Measurements from ENCODE around the gene SMYD1.
"Not testable (repeated sequence)": the region's sequence is repeated elsewhere in the genome, so short reads cannot be mapped to it uniquely, and the experiment has no call there.

Gene SMYD1

GRCh38 chr2:88067598-88067997, at the start of gene SMYD1:
Gene SMYD1 (plus strand): TSS chr2:88067825. CDS start chr2:88067865, 40 bp downstream.
- DNase-seq: no peak

- not testable (repeated sequence) for DNase-seq
Measured at GRCh38 chr2:88018077-88018805, 49.4 kb upstream of the SMYD1 start.

GRCh38 chr2:88018909-88019308, 48.7 kb upstream of the SMYD1 start:
- DNase-seq: no peak

- DNase-seq: no peak
Measured at GRCh38 chr2:88019985-88020384, 47.6 kb upstream of the SMYD1 start.

GRCh38 chr2:88022669-88022921, 45.0 kb upstream of the SMYD1 start:
- no peak for DNase-seq

- no peak for DNase-seq
Measured at GRCh38 chr2:88024509-88024908, 43.1 kb upstream of the SMYD1 start.

- no peak for DNase-seq
Measured at GRCh38 chr2:88027697-88028389, 39.8 kb upstream of the SMYD1 start.

GRCh38 chr2:88028931-88029330, 38.7 kb upstream of the SMYD1 start:
- DNase-seq: no peak

GRCh38 chr2:88032070-88032702, 35.4 kb upstream of the SMYD1 start:
- DNase-seq: no peak

GRCh38 chr2:88036182-88036581, 31.4 kb upstream of the SMYD1 start:
- DNase-seq: no peak

GRCh38 chr2:88036606-88037005, 31.0 kb upstream of the SMYD1 start:
- no peak for DNase-seq

- no peak for DNase-seq
Measured at GRCh38 chr2:88038263-88039105, 29.1 kb upstream of the SMYD1 start.

- no peak for DNase-seq
Measured at GRCh38 chr2:88042476-88042875, 25.1 kb upstream of the SMYD1 start.

- not testable (repeated sequence) for DNase-seq
Measured at GRCh38 chr2:88045561-88045960, 22.1 kb upstream of the SMYD1 start.

- DNase-seq: no peak
Measured at GRCh38 chr2:88048541-88048940, 19.1 kb upstream of the SMYD1 start.

GRCh38 chr2:88049622-88050021, 18.0 kb upstream of the SMYD1 start:
- no peak for DNase-seq

- DNase-seq: no peak
Measured at GRCh38 chr2:88051792-88052191, 15.8 kb upstream of the SMYD1 start.

- DNase-seq: no peak
Measured at GRCh38 chr2:88053296-88053695, 14.3 kb upstream of the SMYD1 start.

GRCh38 chr2:88053934-88054781, 13.5 kb upstream of the SMYD1 start:
- DNase-seq: no peak

- DNase-seq: no peak
Measured at GRCh38 chr2:88054782-88055370, 12.7 kb upstream of the SMYD1 start.

GRCh38 chr2:88055371-88056128, 12.1 kb upstream of the SMYD1 start, which contains the start of gene KRCC1:
Gene KRCC1 (minus strand): TSS chr2:88055783. CDS start chr2:88028563, 27,220 bp downstream.
- peak; percentile 94 for DNase-seq
